ENCODE results near the gene TMEM258. TPM values are rescaled to one million over a fixed set of nuclear protein-coding genes. Genes with fewer than 3 reads are reported as not detected.

TMEM258 gene
- total RNA-seq, 1 donor: 32.5 TPM

- peaks cover 23% of the 10 kb centered on the region for H3K4me1 ChIP-seq (ENCODE audit: insufficient read depth, low read length)
- no peaks in the 10 kb centered on the region for H3K9me3 ChIP-seq (ENCODE audit: low read depth, low read length)
- no peak overlapping the region for H3K4me3 ChIP-seq (ENCODE audit: low read length)
- no peaks in the 10 kb centered on the region for H3K27me3 ChIP-seq (ENCODE audit: insufficient read depth, low read length)
These were observed 19.4 kb upstream of the TMEM258 start for GRCh38 chr11:61811831-61812230.

- H3K4me1 ChIP-seq (ENCODE audit: insufficient read depth, low read length): peaks cover 13% of the 10 kb centered on the region
- H3K4me3 ChIP-seq (ENCODE audit: low read length): no peak overlapping the region
- H3K9me3 ChIP-seq (ENCODE audit: low read depth, low read length): no peaks in the 10 kb centered on the region
- no peaks in the 10 kb centered on the region for H3K27me3 ChIP-seq (ENCODE audit: insufficient read depth, low read length)
These were observed 18.3 kb upstream of the TMEM258 start for GRCh38 chr11:61810671-61811175.

- Histone ChIP-seq H3K4me3 (ENCODE audit: low read length) (no peak overlapping the region), H3K4me1 (ENCODE audit: insufficient read depth, low read length) (no peaks in the 10 kb centered on the region)
These were observed 14.4 kb upstream of the TMEM258 start for GRCh38 chr11:61806785-61807184.

GRCh38 chr11:61805146-61805545 lies 12.7 kb upstream of the TMEM258 start:
- Histone ChIP-seq H3K27me3 (ENCODE audit: insufficient read depth, low read length) (no peaks in the 10 kb centered on the region), H3K4me1 (ENCODE audit: insufficient read depth, low read length) (no peaks in the 10 kb centered on the region), H3K4me3 (ENCODE audit: low read length) (no peak overlapping the region), H3K9me3 (ENCODE audit: low read depth, low read length) (no peaks in the 10 kb centered on the region)

More at GRCh38 chr11:61806785-61807184, 14.4 kb upstream of the TMEM258 start:
- H3K27me3 ChIP-seq (ENCODE audit: insufficient read depth, low read length): no peaks in the 10 kb centered on the region
- no peaks in the 10 kb centered on the region for H3K9me3 ChIP-seq (ENCODE audit: low read depth, low read length)

GRCh38 chr11:61803889-61804647 lies 11.7 kb upstream of the TMEM258 start:
- no peak overlapping the region for H3K4me3 ChIP-seq (ENCODE audit: low read length)

GRCh38 chr11:61802605-61803004 lies 10.2 kb upstream of the TMEM258 start:
- Histone ChIP-seq H3K9me3 (ENCODE audit: low read depth, low read length) (no peaks in the 10 kb centered on the region), H3K4me3 (ENCODE audit: low read length) (no peak overlapping the region), H3K27me3 (ENCODE audit: insufficient read depth, low read length) (no peaks in the 10 kb centered on the region), H3K4me1 (ENCODE audit: insufficient read depth, low read length) (no peaks in the 10 kb centered on the region)

More at GRCh38 chr11:61803889-61804647, 11.7 kb upstream of the TMEM258 start:
- Histone ChIP-seq H3K27me3 (ENCODE audit: insufficient read depth, low read length) (no peaks in the 10 kb centered on the region), H3K9me3 (ENCODE audit: low read depth, low read length) (no peaks in the 10 kb centered on the region), H3K4me1 (ENCODE audit: insufficient read depth, low read length) (no peaks in the 10 kb centered on the region)

- Histone ChIP-seq H3K9me3 (ENCODE audit: low read depth, low read length) (no peaks in the 10 kb centered on the region), H3K4me1 (ENCODE audit: insufficient read depth, low read length) (no peaks in the 10 kb centered on the region), H3K4me3 (ENCODE audit: low read length) (no peak overlapping the region), H3K27me3 (ENCODE audit: insufficient read depth, low read length) (no peaks in the 10 kb centered on the region)
These were observed 8.2 kb upstream of the TMEM258 start for GRCh38 chr11:61800331-61801281.

GRCh38 chr11:61799665-61800284 lies 7.4 kb upstream of the TMEM258 start:
- H3K9me3 ChIP-seq (ENCODE audit: low read depth, low read length): no peaks in the 10 kb centered on the region
- no peaks in the 10 kb centered on the region for H3K27me3 ChIP-seq (ENCODE audit: insufficient read depth, low read length)
- no peak overlapping the region for H3K4me3 ChIP-seq (ENCODE audit: low read length)
- H3K4me1 ChIP-seq (ENCODE audit: insufficient read depth, low read length): no peaks in the 10 kb centered on the region

- Histone ChIP-seq H3K4me3 (ENCODE audit: low read length) (no peak overlapping the region), H3K9me3 (ENCODE audit: low read depth, low read length) (no peaks in the 10 kb centered on the region), H3K27me3 (ENCODE audit: insufficient read depth, low read length) (no peaks in the 10 kb centered on the region), H3K4me1 (ENCODE audit: insufficient read depth, low read length) (peaks cover 12% of the 10 kb centered on the region)
These were observed 5.0 kb upstream of the TMEM258 start for GRCh38 chr11:61797263-61797944.

- no peaks in the 10 kb centered on the region for H3K9me3 ChIP-seq (ENCODE audit: low read depth, low read length)
- H3K27me3 ChIP-seq (ENCODE audit: insufficient read depth, low read length): no peaks in the 10 kb centered on the region
- no peak overlapping the region for H3K4me3 ChIP-seq (ENCODE audit: low read length)
- H3K4me1 ChIP-seq (ENCODE audit: insufficient read depth, low read length): peaks cover 23% of the 10 kb centered on the region
These were observed 3.6 kb upstream of the TMEM258 start for GRCh38 chr11:61795876-61796526.

- Histone ChIP-seq H3K27me3 (ENCODE audit: insufficient read depth, low read length) (no peaks in the 10 kb centered on the region), H3K4me3 (ENCODE audit: low read length) (no peak overlapping the region), H3K4me1 (ENCODE audit: insufficient read depth, low read length) (peaks cover 23% of the 10 kb centered on the region), H3K9me3 (ENCODE audit: low read depth, low read length) (no peaks in the 10 kb centered on the region)
These were observed 3.1 kb upstream of the TMEM258 start for GRCh38 chr11:61795459-61795858.

- H3K27me3 ChIP-seq (ENCODE audit: insufficient read depth, low read length): no peaks in the 10 kb centered on the region
- no peaks in the 10 kb centered on the region for H3K9me3 ChIP-seq (ENCODE audit: low read depth, low read length)
- peaks cover 23% of the 10 kb centered on the region for H3K4me1 ChIP-seq (ENCODE audit: insufficient read depth, low read length)
- H3K4me3 ChIP-seq (ENCODE audit: low read length): no peak overlapping the region
These were observed 2.2 kb upstream of the TMEM258 start for GRCh38 chr11:61794579-61794978.

GRCh38 chr11:61793829-61794204 lies 1.4 kb upstream of the TMEM258 start:
- peaks cover 23% of the 10 kb centered on the region for H3K4me1 ChIP-seq (ENCODE audit: insufficient read depth, low read length)
- no peaks in the 10 kb centered on the region for H3K27me3 ChIP-seq (ENCODE audit: insufficient read depth, low read length)
- H3K4me3 ChIP-seq (ENCODE audit: low read length): no peak overlapping the region
- H3K9me3 ChIP-seq (ENCODE audit: low read depth, low read length): no peaks in the 10 kb centered on the region

Data from mononuclear cell (primary cell).